Smooth muscle cell (in vitro differentiated cells): Measurements from ENCODE around the gene ZNF185. TPM values are rescaled to one million over a fixed set of nuclear protein-coding genes. Genes with fewer than 3 reads are reported as not detected.

ENCODE experiments used
- DNase-seq: peaks from one replicate; lab custom pipeline; 2025; ENCODE audit not compliant: unreplicated experiment; lab: John Stamatoyannopoulos, UW
- H2AFZ ChIP-seq: fragments of 200-600 bp; sonication (generic); 2 replicates; pipeline ENCODE4 v1.6.0; 2016; ENCODE audit warnings: antibody characterized with exemption, low read depth, mild to moderate bottlenecking
- H3F3A ChIP-seq: fragments of 200-600 bp; sonication (generic); 2 replicates; pipeline ENCODE4 v1.6.0; 2017; ENCODE audit warnings: antibody characterized with exemption, low read depth
- H3K27ac ChIP-seq: fragments of 200-600 bp; sonication (generic); 2 replicates; pipeline ENCODE4 v1.5.1; 2016; ENCODE audit warnings: low read depth, mild to moderate bottlenecking
- H3K27me3 ChIP-seq: fragments of 200-600 bp; sonication (generic); 2 replicates; pipeline ENCODE4 v1.6.1; 2016; ENCODE audit warnings: low read depth, mild to moderate bottlenecking
- H3K36me3 ChIP-seq: fragments of 200-600 bp; sonication (generic); 2 replicates; pipeline ENCODE4 v1.5.1; 2016; ENCODE audit warnings: low read depth
- H3K4me1 ChIP-seq: fragments of 200-600 bp; sonication (generic); 2 replicates; pipeline ENCODE4 v1.5.1; 2016; ENCODE audit warnings: low read depth
- H3K4me2 ChIP-seq: fragments of 200-600 bp; sonication (generic); 2 replicates; pipeline ENCODE4 v1.6.0; 2016; ENCODE audit warnings: mild to moderate bottlenecking
- H3K4me3 ChIP-seq: fragments of 200-600 bp; sonication (generic); 2 replicates; pipeline ENCODE4 v1.5.1; 2016; ENCODE audit warnings: mild to moderate bottlenecking
- H3K79me2 ChIP-seq: fragments of 200-600 bp; sonication (generic); 2 replicates; pipeline ENCODE4 v1.6.0; 2016; ENCODE audit warnings: low read depth, mild to moderate bottlenecking
- H3K9ac ChIP-seq: fragments of 200-600 bp; sonication (generic); 2 replicates; pipeline ENCODE4 v1.6.0; 2016; ENCODE audit warnings: low read depth
- H3K9me3 ChIP-seq: fragments of 200-600 bp; sonication (generic); replicated peaks from 2 replicates; pipeline ENCODE4 v1.5.1; 2016; ENCODE audit warnings: low read depth
- H4K20me1 ChIP-seq: fragments of 200-600 bp; sonication (generic); 2 replicates; pipeline ENCODE4 v1.6.0; 2016; ENCODE audit warnings: low read depth
- CTCF ChIP-seq: fragments of 200-600 bp; sonication (generic); IDR thresholded peaks from 2 replicates; pipeline ENCODE4 v1.5.1; 2017; ENCODE audit warnings: borderline replicate concordance, mild to moderate bottlenecking, antibody characterized with exemption; ENCODE audit not compliant: insufficient read depth, poor library complexity, severe bottlenecking
- WGBS: methylation state at CpG from one replicate; pipeline ENCODE4 v1.1.7; 2016; ENCODE audit warnings: low lambda C conversion rate; 5-methylcytosine and 5-hydroxymethylcytosine counted together
- polyA plus RNA-seq: library from polyadenylated mRNA; unstranded; fragments of >200 nt; fragmentation: Nextera tagmentation; extraction: Ambion mirVana; gene quantifications from 2 replicates; pipeline ENCODE4 v1.2.1, GENCODE V29; 2016
- total RNA-seq: library from RNA; depleted of rRNA; stranded (reverse); fragments of >200 nt; gene quantifications from 2 replicates; pipeline ENCODE4 v1.2.3, GENCODE V29; 2014

Gene ZNF185
- total and polyA plus RNA-seq, 2 experiments from 2014 or later, result 7.2 to 12.3 TPM

- DNase-seq, result no peak
- no peaks in the 10 kb centered on the region for H3K79me2 ChIP-seq
- WGBS, result 83% methylated on average over 10 of the region's 10 CpGs
- no peaks in the 10 kb centered on the region for H3K4me1 ChIP-seq
- no peak overlapping the region for H3K9ac ChIP-seq
- no peaks in the 10 kb centered on the region for H3K36me3 ChIP-seq
- no peaks in the 10 kb centered on the region for H3K9me3 ChIP-seq
- no peak overlapping the region for H3K27ac ChIP-seq
- no peaks in the 10 kb centered on the region for H3K27me3 ChIP-seq
- H4K20me1 ChIP-seq, result no peaks in the 10 kb centered on the region
- no peak overlapping the region for H3K4me2 ChIP-seq
- H2AFZ ChIP-seq, result no peak overlapping the region
- H3F3A ChIP-seq, result no peaks in the 10 kb centered on the region
- H3K4me3 ChIP-seq, result no peak overlapping the region
- TF ChIP-seq CTCF, result no peak
Measured at GRCh38 chrX:152928761-152929400, 31.0 kb downstream of the ZNF185 start.

- 64% methylated on average over 4 of the region's 4 CpGs for WGBS
- Histone ChIP-seq H3K9me3 (no peaks in the 10 kb centered on the region), H3K4me1 (no peaks in the 10 kb centered on the region), H3K9ac (no peak overlapping the region), H3K79me2 (no peaks in the 10 kb centered on the region), H2AFZ (no peak overlapping the region), H3K27ac (no peak overlapping the region), H3K36me3 (no peaks in the 10 kb centered on the region), H4K20me1 (no peaks in the 10 kb centered on the region), H3F3A (no peaks in the 10 kb centered on the region), H3K4me3 (no peak overlapping the region), H3K4me2 (no peak overlapping the region), H3K27me3 (no peaks in the 10 kb centered on the region)
- DNase-seq, result no peak
- no peak for TF ChIP-seq CTCF
Measured at GRCh38 chrX:152929898-152930297, 32.0 kb downstream of the ZNF185 start.

- no peak overlapping the region for H3K27ac ChIP-seq
- no peak overlapping the region for H3K9ac ChIP-seq
- H4K20me1 ChIP-seq, result no peaks in the 10 kb centered on the region
- TF ChIP-seq CTCF, result no peak
- no peak overlapping the region for H3K4me2 ChIP-seq
- no peak overlapping the region for H3K4me3 ChIP-seq
- DNase-seq, result no peak
- no peaks in the 10 kb centered on the region for H3K4me1 ChIP-seq
- no peaks in the 10 kb centered on the region for H3K79me2 ChIP-seq
- H3K9me3 ChIP-seq, result no peaks in the 10 kb centered on the region
- no peak overlapping the region for H2AFZ ChIP-seq
- WGBS, result 58% methylated on average over 4 of the region's 4 CpGs
- no peaks in the 10 kb centered on the region for H3K36me3 ChIP-seq
- H3F3A ChIP-seq, result no peaks in the 10 kb centered on the region
- no peaks in the 10 kb centered on the region for H3K27me3 ChIP-seq
Measured at GRCh38 chrX:152930516-152930915, 32.6 kb downstream of the ZNF185 start.

GRCh38 chrX:152932144-152932543 is 34.3 kb downstream of the ZNF185 start:
- 84% methylated on average over 6 of the region's 6 CpGs for WGBS

More at GRCh38 chrX:152932144-152932543, 34.3 kb downstream of the ZNF185 start:
- Histone ChIP-seq H2AFZ (no peak overlapping the region), H3K36me3 (no peaks in the 10 kb centered on the region), H3K9ac (no peak overlapping the region), H3F3A (no peaks in the 10 kb centered on the region), H3K27ac (no peak overlapping the region), H3K27me3 (no peaks in the 10 kb centered on the region), H4K20me1 (no peaks in the 10 kb centered on the region), H3K4me2 (no peak overlapping the region), H3K4me1 (no peaks in the 10 kb centered on the region), H3K4me3 (no peak overlapping the region), H3K9me3 (no peaks in the 10 kb centered on the region), H3K79me2 (no peaks in the 10 kb centered on the region)
- DNase-seq, result no peak
- no peak for TF ChIP-seq CTCF
